H9 (cell line): ENCODE data around the gene NAIF1. TPM values are rescaled to one million over a fixed set of nuclear protein-coding genes. Genes with fewer than 3 reads are reported as not detected.

ENCODE experiments used
- DNase-seq: peaks from one replicate; pipeline ENCODE4 v3.0.0-alpha.2; 2017
- H2AFZ ChIP-seq: one replicate; pipeline ENCODE4 v1.6.1; 2013; ENCODE audit warnings: mild to moderate bottlenecking, low read length, control low read depth, moderate library complexity
- H2AK5ac ChIP-seq: 2 replicates; pipeline ENCODE4 v1.6.1; 2013; ENCODE audit warnings: low read length, control low read depth, mixed read lengths; ENCODE audit not compliant: insufficient read length
- H2BK120ac ChIP-seq: one replicate; pipeline ENCODE4 v1.6.1; 2013; ENCODE audit warnings: low read depth, mild to moderate bottlenecking, low read length, control low read depth, inconsistent platforms; ENCODE audit not compliant: poor library complexity, severe bottlenecking
- H2BK12ac ChIP-seq: 2 replicates; pipeline ENCODE4 v1.6.1; 2013; ENCODE audit warnings: low read length, control low read depth, mixed read lengths, low read depth; ENCODE audit not compliant: insufficient read length
- H2BK15ac ChIP-seq: 2 replicates; pipeline ENCODE4 v1.6.1; 2013; ENCODE audit warnings: low read depth, low read length, control low read depth
- H2BK20ac ChIP-seq: one replicate; pipeline ENCODE4 v1.6.1; 2013; ENCODE audit warnings: low read depth, mild to moderate bottlenecking, low read length, control low read depth, inconsistent platforms; ENCODE audit not compliant: poor library complexity, severe bottlenecking
- H2BK5ac ChIP-seq: 2 replicates; pipeline ENCODE4 v1.6.1; 2013; ENCODE audit warnings: low read length, control low read depth, mixed read lengths; ENCODE audit not compliant: insufficient read length
- H3K14ac ChIP-seq: 2 replicates; pipeline ENCODE4 v1.6.1; 2013; ENCODE audit warnings: low read length, control low read depth; ENCODE audit not compliant: insufficient read depth
- H3K18ac ChIP-seq: 2 replicates; pipeline ENCODE4 v1.6.1; 2013; ENCODE audit warnings: low read depth, mild to moderate bottlenecking, mixed read lengths, low read length, control low read depth; ENCODE audit not compliant: insufficient read length
- H3K23ac ChIP-seq: 2 replicates; pipeline ENCODE4 v1.6.1; 2013; ENCODE audit warnings: low read length, control low read depth, mixed read lengths, low read depth; ENCODE audit not compliant: insufficient read length
- H3K23me2 ChIP-seq: 2 replicates; pipeline ENCODE4 v1.6.1; 2013; ENCODE audit warnings: low read depth, mild to moderate bottlenecking, mixed read lengths, low read length, control low read depth; ENCODE audit not compliant: insufficient read length, poor library complexity, severe bottlenecking
- H3K27ac ChIP-seq: 2 replicates; pipeline ENCODE4 v1.5.1; 2013; ENCODE audit warnings: low read length, control low read depth, mixed read lengths, low read depth; ENCODE audit not compliant: insufficient read length
- H3K27me3 ChIP-seq: 2 replicates; pipeline ENCODE4 v1.6.1; 2013; ENCODE audit warnings: low read length, control low read depth, inconsistent platforms; ENCODE audit not compliant: insufficient read depth
- H3K4ac ChIP-seq: 2 replicates; pipeline ENCODE4 v1.6.1; 2013; ENCODE audit warnings: low read depth, mild to moderate bottlenecking, control low read depth, inconsistent platforms, low read length, moderate library complexity
- H3K4me1 ChIP-seq: 2 replicates; pipeline ENCODE4 v1.6.1; 2013; ENCODE audit warnings: low read length, control low read depth, inconsistent platforms; ENCODE audit not compliant: insufficient read depth
- H3K4me2 ChIP-seq: 2 replicates; pipeline ENCODE4 v1.6.1; 2013; ENCODE audit warnings: low read length, control low read depth, mixed read lengths; ENCODE audit not compliant: insufficient read length, insufficient read depth
- H3K56ac ChIP-seq: 2 replicates; pipeline ENCODE4 v1.6.1; 2013; ENCODE audit warnings: low read depth, mild to moderate bottlenecking, mixed read lengths, low read length, control low read depth; ENCODE audit not compliant: insufficient read length
- H3K79me1 ChIP-seq: 2 replicates; pipeline ENCODE4 v1.6.1; 2013; ENCODE audit warnings: low read depth, mild to moderate bottlenecking, moderate library complexity, low read length, control low read depth, inconsistent platforms; ENCODE audit not compliant: insufficient read depth, poor library complexity, severe bottlenecking
- H3K79me2 ChIP-seq: 2 replicates; pipeline ENCODE4 v1.6.1; 2013; ENCODE audit warnings: low read length, control low read depth, inconsistent platforms; ENCODE audit not compliant: insufficient read depth
- H3K9ac ChIP-seq: 2 replicates; pipeline ENCODE4 v1.6.1; 2013; ENCODE audit warnings: low read length, control low read depth, mixed read lengths; ENCODE audit not compliant: insufficient read length; ENCODE audit errors: extremely low read depth
- H3K9me3 ChIP-seq: one replicate; pipeline ENCODE4 v1.6.1; 2013; ENCODE audit warnings: low read depth, low read length, inconsistent platforms; ENCODE audit not compliant: control insufficient read depth
- H3T11ph ChIP-seq: one replicate; pipeline ENCODE4 v1.6.1; 2013; ENCODE audit warnings: mild to moderate bottlenecking, low read length, control low read depth, inconsistent platforms
- H4K20me1 ChIP-seq: one replicate; pipeline ENCODE4 v1.6.1; 2013; ENCODE audit not compliant: control insufficient read depth, insufficient read length, insufficient read depth
- H4K5ac ChIP-seq: 2 replicates; pipeline ENCODE4 v1.6.1; 2013; ENCODE audit warnings: low read depth, mild to moderate bottlenecking, mixed read lengths, low read length, control low read depth; ENCODE audit not compliant: insufficient read length
- H4K8ac ChIP-seq: replicated peaks from 2 replicates; pipeline ENCODE4 v1.6.1; 2013; ENCODE audit warnings: low read length, control low read depth, mixed read lengths, low read depth; ENCODE audit not compliant: insufficient read length
- H4K91ac ChIP-seq: 2 replicates; pipeline ENCODE4 v1.6.1; 2013; ENCODE audit warnings: low read depth, mild to moderate bottlenecking, moderate library complexity, mixed read lengths, low read length, control low read depth; ENCODE audit not compliant: insufficient read length
- H3K27ac Mint-ChIP-seq, 3 experiments: 2 replicates in 2 of 3; 3 replicates in 1 of 3; pipeline ENCODE4 v1.8.0; 2020 to 2021; ENCODE audit warnings: mixed read lengths in 3 of 3, mild to moderate bottlenecking in 1 of 3, moderate library complexity in 1 of 3
- H3K27me3 Mint-ChIP-seq: 2 replicates; pipeline ENCODE4 v1.8.0; 2021; ENCODE audit warnings: low read depth, mild to moderate bottlenecking, moderate library complexity, mixed read lengths
- H3K36me3 Mint-ChIP-seq, 3 experiments: 2 replicates in 2 of 3; 3 replicates in 1 of 3; pipeline ENCODE4 v1.8.0; 2020 to 2021; ENCODE audit warnings: low read depth in 3 of 3, mixed read lengths in 3 of 3; ENCODE audit not compliant: insufficient read depth in 1 of 3
- H3K4me1 Mint-ChIP-seq, 2 experiments: 2 replicates each; pipeline ENCODE4 v1.8.0; 2020; ENCODE audit warnings: mixed read lengths in 2 of 2
- H3K4me3 Mint-ChIP-seq, 2 experiments: 2 replicates in 1 of 2; 3 replicates in 1 of 2; pipeline ENCODE4 v1.8.0; 2020 to 2021; ENCODE audit warnings: mild to moderate bottlenecking in 2 of 2, mixed read lengths in 2 of 2, moderate library complexity in 1 of 2
- H3K9me3 Mint-ChIP-seq, 2 experiments: 2 replicates in 1 of 2; 3 replicates in 1 of 2; pipeline ENCODE4 v1.8.0; 2020; ENCODE audit warnings: mild to moderate bottlenecking in 2 of 2, mixed read lengths in 2 of 2, moderate library complexity in 1 of 2
- WGBS: extraction: QIAGEN DNeasy Blood & Tissue Kit; methylation state at CpG from one replicate; pipeline ENCODE4 v1.1.7; 2013; ENCODE audit warnings: missing lambda C conversion rate, low lambda C conversion rate, mixed read lengths; ENCODE audit not compliant: insufficient read length; ENCODE audit errors: extremely low coverage; 5-methylcytosine and 5-hydroxymethylcytosine counted together
- total RNA-seq: library from RNA; stranded (reverse); gene quantifications from 2 replicates; pipeline ENCODE4 v1.2.1, GENCODE V29; 2021
- TF ChIP-seq, protein P1 (sequence below): fragments of 200-600 bp; sonication (generic); conservative IDR thresholded peaks from 3 replicates; pipeline ENCODE4 v1.8.0; 2021; ENCODE audit warnings: antibody characterized with exemption, mild to moderate bottlenecking

NAIF1 gene
- total RNA-seq, 1 experiment from 2014 or later = 6.3 TPM

DNA sequence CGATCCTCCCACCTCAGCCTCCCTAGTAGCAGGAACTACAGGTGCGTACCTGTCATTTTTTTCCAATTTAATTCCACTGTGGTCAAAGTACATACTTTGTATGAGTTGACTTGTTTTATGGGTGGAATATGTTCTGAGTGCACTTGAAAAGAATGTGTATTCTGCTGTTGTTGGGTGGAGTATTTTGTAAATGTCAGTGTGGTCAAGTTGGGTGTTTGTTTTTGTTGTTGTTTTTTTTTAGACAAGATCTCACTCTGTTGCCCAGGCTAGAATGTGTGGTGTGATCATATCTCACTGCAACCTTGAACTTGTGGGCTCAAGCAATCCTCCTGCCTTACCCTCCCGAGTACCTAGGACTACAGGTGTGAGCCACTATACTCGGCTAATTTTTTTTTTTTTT, 18.8 kb upstream of the NAIF1 start:
- H2BK20ac ChIP-seq = no peak overlapping the region
- H2BK120ac ChIP-seq = no peak overlapping the region
- no peak overlapping the region for H3T11ph ChIP-seq
- H3K4me2 ChIP-seq = no peak overlapping the region
- H3K27ac ChIP-seq = no peak overlapping the region
- H3K23ac ChIP-seq = no peak overlapping the region
- H2BK12ac ChIP-seq = no peak overlapping the region
- no peak overlapping the region for H2BK5ac ChIP-seq
- Mint-ChIP-seq H3K27ac (no peak overlapping the region), H3K9me3 (no peaks in the 10 kb centered on the region), H3K4me1 (peaks cover 19 to 25% of the 10 kb centered on the region in 2 experiments), H3K27me3 (no peaks in the 10 kb centered on the region), H3K4me3 (no peak overlapping the region), H3K36me3 (peaks cover 0 to 5% (median 1%) of the 10 kb centered on the region in 3 experiments; a peak in 4 of 7 replicates)
- no peak overlapping the region for H4K91ac ChIP-seq
- H3K79me1 ChIP-seq = peaks cover 3% of the 10 kb centered on the region
- no peaks in the 10 kb centered on the region for H3K27me3 ChIP-seq
- no peak for DNase-seq
- H3K18ac ChIP-seq = no peak overlapping the region
- TF ChIP-seq, protein P1, sequence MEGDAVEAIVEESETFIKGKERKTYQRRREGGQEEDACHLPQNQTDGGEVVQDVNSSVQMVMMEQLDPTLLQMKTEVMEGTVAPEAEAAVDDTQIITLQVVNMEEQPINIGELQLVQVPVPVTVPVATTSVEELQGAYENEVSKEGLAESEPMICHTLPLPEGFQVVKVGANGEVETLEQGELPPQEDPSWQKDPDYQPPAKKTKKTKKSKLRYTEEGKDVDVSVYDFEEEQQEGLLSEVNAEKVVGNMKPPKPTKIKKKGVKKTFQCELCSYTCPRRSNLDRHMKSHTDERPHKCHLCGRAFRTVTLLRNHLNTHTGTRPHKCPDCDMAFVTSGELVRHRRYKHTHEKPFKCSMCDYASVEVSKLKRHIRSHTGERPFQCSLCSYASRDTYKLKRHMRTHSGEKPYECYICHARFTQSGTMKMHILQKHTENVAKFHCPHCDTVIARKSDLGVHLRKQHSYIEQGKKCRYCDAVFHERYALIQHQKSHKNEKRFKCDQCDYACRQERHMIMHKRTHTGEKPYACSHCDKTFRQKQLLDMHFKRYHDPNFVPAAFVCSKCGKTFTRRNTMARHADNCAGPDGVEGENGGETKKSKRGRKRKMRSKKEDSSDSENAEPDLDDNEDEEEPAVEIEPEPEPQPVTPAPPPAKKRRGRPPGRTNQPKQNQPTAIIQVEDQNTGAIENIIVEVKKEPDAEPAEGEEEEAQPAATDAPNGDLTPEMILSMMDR = no peak
- no peak overlapping the region for H3K56ac ChIP-seq
- no peak overlapping the region for H2AFZ ChIP-seq
- no peak overlapping the region for H4K8ac ChIP-seq
- H3K23me2 ChIP-seq = no peaks in the 10 kb centered on the region
- no peak overlapping the region for H3K9ac ChIP-seq
- H3K9me3 ChIP-seq = no peaks in the 10 kb centered on the region
- H3K4me1 ChIP-seq = no peaks in the 10 kb centered on the region
- H3K79me2 ChIP-seq = no peaks in the 10 kb centered on the region; the same call in 1 of the 2 replicates
- no peak overlapping the region for H2AK5ac ChIP-seq
- H4K5ac ChIP-seq = no peak overlapping the region
- H4K20me1 ChIP-seq = no peaks in the 10 kb centered on the region
- H3K4ac ChIP-seq = no peak overlapping the region
- H2BK15ac ChIP-seq = no peak overlapping the region
- WGBS = no CpG with 5 or more reads among the region's 4 CpGs
- no peak overlapping the region for H3K14ac ChIP-seq
